ENCODE data around the gene TSHZ3. TPM values are rescaled to one million over a fixed set of nuclear protein-coding genes. Genes with fewer than 3 reads are reported as not detected.

TSHZ3 gene
- total RNA-seq, 1 experiment from 2014 or later: 3.2 TPM

DNA sequence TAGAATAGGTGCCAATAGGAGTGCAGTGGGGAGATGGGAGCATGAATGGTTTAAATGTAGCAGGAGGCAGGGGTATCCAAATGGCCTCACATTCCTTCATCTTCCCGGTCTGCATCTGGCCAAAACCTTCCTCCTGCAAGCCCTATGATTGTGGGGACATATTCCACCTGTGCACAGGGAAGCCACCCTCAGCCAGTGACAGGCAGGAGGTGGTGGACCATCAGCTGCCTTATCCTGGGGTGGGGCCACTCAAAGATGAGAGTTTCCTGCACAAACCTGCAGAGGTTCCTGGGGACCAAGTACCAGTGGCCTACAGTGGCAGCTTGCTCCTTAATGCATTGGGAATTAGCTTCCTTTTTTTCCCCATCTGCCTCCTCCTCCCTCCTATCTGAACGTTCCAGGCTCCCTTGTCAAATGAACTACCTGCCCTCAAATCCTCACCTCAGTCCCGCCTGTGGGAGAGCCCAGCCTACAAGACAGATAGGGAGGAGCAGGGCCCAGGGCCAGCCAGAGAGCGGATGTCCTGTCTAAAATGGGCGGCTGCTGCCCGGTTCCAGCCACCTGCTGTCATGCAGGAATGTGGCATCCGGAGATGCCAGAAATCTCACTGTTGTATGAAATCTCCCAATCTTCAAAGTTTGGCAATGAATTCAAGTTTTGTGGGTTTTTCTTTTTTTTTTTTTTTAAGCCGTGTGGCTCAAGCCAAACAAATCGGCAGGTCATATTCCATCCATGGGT lies 85.0 kb downstream of the TSHZ3 start:
- no peak overlapping the region for H3K9ac ChIP-seq (ENCODE audit: extremely low read depth, insufficient read length, low read length)
- no peaks in the 10 kb centered on the region for H3K9me3 ChIP-seq (ENCODE audit: control insufficient read depth, low read depth, low read length)
- H3K18ac ChIP-seq (ENCODE audit: insufficient read length, low read depth, low read length): no peak overlapping the region
- Mint-ChIP-seq H3K4me3 (no peak overlapping the region), H3K9me3 (no peaks in the 10 kb centered on the region; a peak in 1 of 5 replicates), H3K36me3 (ENCODE audit: insufficient read depth in 1 of 3, low read depth in 3 of 3) (no peaks in the 10 kb centered on the region), H3K27ac (peak overlapping the region in 1 of 3 experiments; percentile 37; a peak in 2 of 7 replicates), H3K27me3 (ENCODE audit: low read depth) (no peaks in the 10 kb centered on the region; the same call in 1 of the 2 replicates), H3K4me1 (peaks cover 0 to 12% of the 10 kb centered on the region in 2 experiments; a peak in 2 of 4 replicates)
- H2BK12ac ChIP-seq (ENCODE audit: insufficient read length, low read depth, low read length): no peak overlapping the region
- no peak overlapping the region for H2BK15ac ChIP-seq (ENCODE audit: low read depth, low read length)
- H2BK5ac ChIP-seq (ENCODE audit: insufficient read length, low read length): no peak overlapping the region
- WGBS (ENCODE audit: extremely low coverage, insufficient read length, low lambda C conversion rate): no CpG with 5 or more reads among the region's 9 CpGs
- H3K27ac ChIP-seq (ENCODE audit: insufficient read length, low read depth, low read length): no peak overlapping the region
- no peaks in the 10 kb centered on the region for H3K79me2 ChIP-seq (ENCODE audit: insufficient read depth, low read length)
- H3K56ac ChIP-seq (ENCODE audit: insufficient read length, low read depth, low read length): no peak overlapping the region
- H4K8ac ChIP-seq (replicated peaks; ENCODE audit: insufficient read length, low read depth, low read length): no peak overlapping the region
- no peak overlapping the region for H2AFZ ChIP-seq (ENCODE audit: low read length)
- no peaks in the 10 kb centered on the region for H3K23me2 ChIP-seq (ENCODE audit: insufficient read length, low read depth, low read length, poor library complexity, severe bottlenecking)
- H3K14ac ChIP-seq (ENCODE audit: insufficient read depth, low read length): no peak overlapping the region
- no peak overlapping the region for H3K23ac ChIP-seq (ENCODE audit: insufficient read length, low read depth, low read length)
- no peaks in the 10 kb centered on the region for H3K27me3 ChIP-seq (ENCODE audit: insufficient read depth, low read length)
- H4K20me1 ChIP-seq (ENCODE audit: control insufficient read depth, insufficient read depth, insufficient read length): no peaks in the 10 kb centered on the region
- no peaks in the 10 kb centered on the region for H3K79me1 ChIP-seq (ENCODE audit: insufficient read depth, low read depth, low read length, poor library complexity, severe bottlenecking)
- no peak overlapping the region for H2AK5ac ChIP-seq (ENCODE audit: insufficient read length, low read length)
- H2BK20ac ChIP-seq (ENCODE audit: low read depth, low read length, poor library complexity, severe bottlenecking): no peak overlapping the region
- no peak overlapping the region for H3K4ac ChIP-seq (ENCODE audit: low read depth, low read length)
- peaks cover 2% of the 10 kb centered on the region; the same call in 1 of the 2 replicates for H3K4me1 ChIP-seq (ENCODE audit: insufficient read depth, low read length)
- TF ChIP-seq, protein P1, sequence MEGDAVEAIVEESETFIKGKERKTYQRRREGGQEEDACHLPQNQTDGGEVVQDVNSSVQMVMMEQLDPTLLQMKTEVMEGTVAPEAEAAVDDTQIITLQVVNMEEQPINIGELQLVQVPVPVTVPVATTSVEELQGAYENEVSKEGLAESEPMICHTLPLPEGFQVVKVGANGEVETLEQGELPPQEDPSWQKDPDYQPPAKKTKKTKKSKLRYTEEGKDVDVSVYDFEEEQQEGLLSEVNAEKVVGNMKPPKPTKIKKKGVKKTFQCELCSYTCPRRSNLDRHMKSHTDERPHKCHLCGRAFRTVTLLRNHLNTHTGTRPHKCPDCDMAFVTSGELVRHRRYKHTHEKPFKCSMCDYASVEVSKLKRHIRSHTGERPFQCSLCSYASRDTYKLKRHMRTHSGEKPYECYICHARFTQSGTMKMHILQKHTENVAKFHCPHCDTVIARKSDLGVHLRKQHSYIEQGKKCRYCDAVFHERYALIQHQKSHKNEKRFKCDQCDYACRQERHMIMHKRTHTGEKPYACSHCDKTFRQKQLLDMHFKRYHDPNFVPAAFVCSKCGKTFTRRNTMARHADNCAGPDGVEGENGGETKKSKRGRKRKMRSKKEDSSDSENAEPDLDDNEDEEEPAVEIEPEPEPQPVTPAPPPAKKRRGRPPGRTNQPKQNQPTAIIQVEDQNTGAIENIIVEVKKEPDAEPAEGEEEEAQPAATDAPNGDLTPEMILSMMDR (conservative IDR thresholded peaks at IDR 0.05): no peak
- H4K91ac ChIP-seq (ENCODE audit: insufficient read length, low read depth, low read length): no peak overlapping the region
- no peak overlapping the region for H4K5ac ChIP-seq (ENCODE audit: insufficient read length, low read depth, low read length)
- DNase-seq: peak; percentile 12
- no peak overlapping the region for H2BK120ac ChIP-seq (ENCODE audit: low read depth, low read length, poor library complexity, severe bottlenecking)
- H3T11ph ChIP-seq (ENCODE audit: low read length): no peak overlapping the region
- H3K4me2 ChIP-seq (ENCODE audit: insufficient read depth, insufficient read length, low read length): no peak overlapping the region
